KG1 (cell line): Measurements from ENCODE around the gene ZBTB32.
A peak's percentile ranks its signal among the peaks of the same experiment; 100 is the strongest.

Source experiments
- DNase-seq: peaks from one replicate; lab custom pipeline; 2025; lab: John Stamatoyannopoulos, UW

ZBTB32 gene

GRCh38 chr19:35752746-35753350 is 48.5 kb downstream of the ZBTB32 start:
- no peak for DNase-seq

DNA sequence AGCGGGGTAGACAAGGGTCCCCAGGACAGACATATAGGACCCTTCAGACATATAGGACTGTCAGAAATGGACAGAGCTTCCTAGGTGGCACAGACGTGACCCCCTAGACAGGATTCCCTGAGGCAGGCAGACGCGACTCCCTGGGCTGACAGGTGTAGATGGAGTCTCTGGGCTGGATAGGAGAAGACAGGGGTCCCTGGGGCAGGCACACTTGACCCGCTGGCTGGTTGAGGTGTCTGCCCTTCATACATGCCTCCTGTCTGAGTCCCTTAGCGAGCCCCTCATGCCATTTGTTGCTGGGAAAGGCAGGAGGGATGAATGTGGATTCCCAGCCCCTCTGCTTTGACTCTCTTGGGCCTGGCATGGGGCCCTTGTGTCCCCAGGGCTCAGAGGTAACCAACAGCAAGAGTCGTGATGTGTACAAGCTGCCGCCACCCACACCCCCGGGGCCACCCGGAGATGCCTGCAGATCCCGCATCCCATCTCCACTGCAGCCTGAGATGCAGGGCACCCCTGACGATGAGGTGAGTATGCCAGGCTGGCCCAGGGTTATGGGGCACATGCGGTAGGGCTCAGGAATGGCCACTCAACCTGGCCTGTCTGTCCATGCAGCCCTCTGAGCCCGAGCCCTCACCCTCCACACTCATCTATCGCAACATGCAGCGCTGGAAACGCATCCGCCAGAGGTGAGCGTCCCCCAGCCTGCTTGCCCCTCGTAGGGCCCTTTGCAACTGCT is 49.4 kb downstream of the ZBTB32 start:
- no peak for DNase-seq

GRCh38 chr19:35754370-35755130 is 50.2 kb downstream of the ZBTB32 start:
- no peak for DNase-seq

DNA sequence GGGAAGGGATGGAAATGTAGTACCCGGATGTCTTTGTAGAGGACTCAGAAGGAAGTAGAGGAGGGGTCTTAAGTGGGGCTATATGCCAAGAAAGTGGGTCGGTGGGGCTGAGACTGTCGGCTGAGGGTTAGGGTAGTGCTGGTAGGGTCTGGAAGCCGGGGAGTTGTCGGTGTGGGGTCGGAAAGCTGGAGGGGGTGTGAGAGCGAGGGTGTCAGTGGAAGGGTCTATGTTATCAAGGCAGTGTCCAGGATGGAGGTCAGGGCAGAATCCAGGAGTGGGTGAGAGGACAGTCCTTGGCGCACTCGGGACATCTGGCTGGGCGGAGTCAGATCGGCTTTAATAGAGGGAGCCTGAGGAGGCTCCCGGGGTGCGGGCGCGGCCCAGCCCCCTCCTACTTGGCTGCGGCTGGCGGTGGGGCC is 50.8 kb downstream of the ZBTB32 start:
- DNase-seq: no peak

DNA sequence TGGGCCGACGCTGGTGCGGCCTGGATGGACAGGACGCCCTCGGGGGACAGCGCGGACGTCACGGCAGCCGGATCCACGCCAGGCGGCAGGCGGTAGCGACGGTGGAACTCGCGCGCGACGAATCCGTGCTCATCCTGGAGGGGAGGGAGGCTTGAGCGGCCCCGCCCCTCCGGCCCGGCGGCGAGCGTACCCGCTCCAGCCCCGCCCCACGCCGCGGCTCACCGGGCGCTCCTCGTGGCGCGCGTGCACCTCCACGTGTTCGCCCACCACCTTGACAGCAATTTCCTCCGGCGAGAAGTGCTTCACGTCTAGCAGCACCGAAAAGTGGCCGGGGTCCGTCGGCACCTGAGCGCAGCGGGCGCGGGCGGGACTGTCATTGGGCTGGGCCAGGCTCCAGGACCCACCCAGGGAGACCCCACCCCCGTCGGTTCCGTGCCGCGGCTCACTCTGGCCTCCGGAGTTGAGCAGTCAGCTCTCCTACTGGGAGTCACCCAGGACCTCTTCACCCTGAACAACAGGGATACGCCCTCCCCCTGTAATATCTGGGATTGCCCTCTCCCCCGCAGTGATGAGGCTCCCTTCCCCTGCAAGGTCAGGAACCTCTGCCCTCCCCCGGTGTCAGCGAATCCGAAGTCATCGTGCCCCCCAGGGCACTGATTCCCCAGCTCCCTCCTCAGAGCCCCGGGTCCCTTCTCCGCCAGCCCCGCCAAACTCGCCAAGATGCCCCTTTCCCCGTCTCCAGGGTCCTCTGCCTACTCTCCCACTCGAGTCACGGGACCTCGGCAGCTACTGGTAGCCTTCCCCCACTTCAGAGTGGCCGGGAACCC is 51.4 kb downstream of the ZBTB32 start:
- no peak for DNase-seq

- no peak for DNase-seq
These were observed 52.2 kb downstream of the ZBTB32 start, which contains the start of gene HSPB6 for GRCh38 chr19:35756377-35757230. TSS of gene HSPB6 (minus strand) at chr19:35757029. CDS start at chr19:35757008, 21 bp downstream.

DNA sequence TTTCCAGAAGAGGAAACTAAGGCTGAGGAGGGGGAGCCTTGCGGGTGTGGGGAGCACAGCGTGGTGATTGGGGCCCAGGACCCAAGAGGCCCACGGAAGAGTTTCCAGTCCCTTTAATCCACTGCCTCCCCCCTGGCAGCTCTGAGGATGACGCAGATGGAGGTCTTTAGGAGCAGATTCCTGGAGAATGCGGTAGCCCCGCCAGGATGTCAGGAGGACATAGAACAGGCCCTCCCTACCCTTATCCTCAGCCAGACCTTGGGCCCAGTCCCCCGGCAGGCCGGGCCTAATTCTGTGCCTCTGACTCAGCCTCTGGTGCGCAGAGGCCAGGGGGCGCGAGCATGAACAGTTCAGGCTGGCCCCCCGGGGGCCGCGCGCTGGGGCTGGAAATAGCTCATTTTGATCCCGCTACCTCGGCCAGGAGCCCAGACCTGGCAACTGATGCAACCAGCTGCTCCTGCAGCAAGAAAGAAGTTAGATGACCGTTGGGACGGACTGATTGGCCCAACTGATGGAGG is 52.9 kb downstream of the ZBTB32 start:
- DNase-seq: no peak

DNA sequence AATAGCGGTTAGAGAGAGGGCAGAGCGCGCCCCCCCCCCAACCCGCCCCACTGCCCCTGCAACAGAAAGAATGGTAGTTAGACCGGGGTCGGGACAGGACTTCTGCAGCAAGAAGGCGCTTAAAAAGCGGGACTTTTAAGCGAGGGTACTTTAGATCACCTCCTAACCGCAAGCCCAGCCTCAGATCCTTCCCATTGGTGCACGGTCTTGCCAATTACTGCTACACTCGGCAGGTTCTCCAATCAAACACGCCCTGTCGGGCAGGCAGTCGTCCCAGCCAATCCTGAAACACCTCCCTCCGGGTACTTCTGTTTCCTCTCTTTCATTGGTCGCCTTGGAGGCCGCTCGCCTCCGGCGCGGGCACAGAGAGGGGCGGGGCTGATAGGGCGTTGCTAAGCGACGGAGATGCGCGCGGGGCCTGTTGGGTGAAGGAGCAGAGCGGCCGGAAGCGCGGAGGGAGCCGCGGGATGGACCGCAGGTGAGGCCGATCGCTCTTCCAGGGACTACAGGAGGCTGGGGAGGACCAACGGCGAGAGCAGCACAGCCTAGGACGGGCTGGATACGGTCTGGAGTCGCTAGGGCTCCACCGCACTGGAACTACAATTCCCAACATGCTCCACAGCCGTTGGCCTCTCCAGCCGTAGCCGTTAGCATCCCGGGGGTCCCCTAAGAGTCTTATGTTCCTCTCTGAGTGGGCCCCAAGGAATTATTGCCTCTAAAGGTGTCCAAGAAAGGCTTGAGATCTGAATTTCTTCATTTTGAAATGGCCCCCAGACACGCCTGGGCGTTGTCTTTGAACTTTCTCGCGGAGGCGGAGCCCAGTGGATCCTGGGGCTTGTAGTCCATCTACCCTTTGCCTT is 53.6 kb downstream of the ZBTB32 start, which contains the start of gene PROSER3:
Gene PROSER3, plus strand, starts transcription at position 428 of the 860 bp plus-strand sequence. Its CDS starts 40 bp downstream, at position 468.
- peak; percentile 93 for DNase-seq

GRCh38 chr19:35759697-35760096 is 55.3 kb downstream of the ZBTB32 start:
- DNase-seq: no peak

DNA sequence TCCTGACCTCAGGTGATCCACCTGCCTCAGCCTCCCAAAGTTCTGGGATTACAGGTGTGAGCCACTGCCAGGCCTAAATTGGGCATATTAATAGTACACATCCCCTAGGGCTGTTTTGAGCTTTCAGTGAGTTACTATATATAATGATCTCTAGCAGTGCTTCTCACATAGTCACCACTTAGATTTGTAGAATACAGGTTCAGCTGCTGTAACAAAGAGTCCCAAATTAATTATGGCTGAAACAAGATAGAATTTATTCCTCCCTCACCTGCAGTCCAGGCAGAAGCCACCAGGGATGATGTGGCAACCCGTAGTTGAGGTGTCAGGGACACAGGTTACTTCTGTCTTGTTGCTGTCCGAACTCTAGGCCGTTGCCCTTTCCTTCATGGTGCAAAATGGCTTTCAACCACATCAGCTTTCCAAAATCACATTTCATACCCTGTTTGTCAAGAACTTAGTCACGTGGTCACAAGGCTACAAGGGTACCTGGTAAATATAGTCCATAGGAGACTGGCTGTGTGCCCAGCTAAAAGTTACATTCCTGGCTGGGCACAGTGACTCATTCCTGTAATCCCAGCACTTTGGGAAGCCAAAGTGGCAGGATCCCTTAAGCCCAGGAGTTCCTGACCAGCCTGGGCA is 56.5 kb downstream of the ZBTB32 start:
- DNase-seq: no peak

DNA sequence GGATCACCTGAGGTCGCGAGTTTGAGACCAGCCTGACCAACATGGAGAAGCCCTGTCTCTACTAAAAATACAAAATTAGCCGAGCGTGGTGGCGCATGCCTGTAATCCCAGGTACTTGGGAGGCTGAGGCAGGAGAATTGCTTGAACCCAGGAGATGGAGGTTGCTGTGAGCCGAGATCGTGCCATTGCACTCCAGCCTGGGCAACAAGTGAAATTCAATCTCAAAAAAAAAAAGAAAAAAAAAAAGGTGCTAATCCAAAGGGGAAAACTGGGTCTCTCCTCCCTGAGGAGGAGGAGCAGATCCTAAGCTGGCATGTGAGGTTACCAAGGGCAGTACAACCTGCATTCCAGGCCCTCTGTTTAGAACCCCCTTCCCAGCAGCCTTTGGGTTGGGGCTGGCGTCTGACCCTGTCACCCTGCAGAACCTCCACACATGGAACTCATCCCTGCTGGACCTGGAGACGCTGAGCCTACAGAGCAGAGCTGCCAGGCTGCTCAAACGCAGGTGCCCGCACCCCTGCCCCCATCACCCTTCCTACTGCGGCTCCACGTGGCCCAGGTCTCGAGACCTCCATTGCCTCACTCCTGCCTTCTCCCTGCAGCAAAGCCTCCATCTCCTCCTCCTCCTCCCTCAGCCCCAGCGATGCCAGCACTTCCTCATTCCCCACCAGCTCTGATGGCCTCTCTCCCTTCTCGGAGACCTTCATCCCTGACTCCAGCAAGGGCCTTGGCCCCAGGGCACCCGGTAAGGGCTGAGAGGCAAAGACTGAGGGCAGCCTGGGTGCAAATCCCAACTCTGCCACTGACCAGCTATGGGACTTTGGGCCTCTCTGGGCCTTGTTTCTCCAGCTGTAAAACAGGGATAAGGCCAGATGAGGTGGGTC is 60.3 kb downstream of the ZBTB32 start:
- no peak for DNase-seq
